CD4-positive, alpha-beta T cell treated with Interleukin-2 at 100 ng/mL for 4 hours (primary cell): ENCODE data around the gene WDR43.

Source experiments
- DNase-seq: peaks from one replicate; pipeline ENCODE4 v3.0.0-alpha.2; 2020; ENCODE audit warnings: low spot score

The WDR43 gene, protein sequence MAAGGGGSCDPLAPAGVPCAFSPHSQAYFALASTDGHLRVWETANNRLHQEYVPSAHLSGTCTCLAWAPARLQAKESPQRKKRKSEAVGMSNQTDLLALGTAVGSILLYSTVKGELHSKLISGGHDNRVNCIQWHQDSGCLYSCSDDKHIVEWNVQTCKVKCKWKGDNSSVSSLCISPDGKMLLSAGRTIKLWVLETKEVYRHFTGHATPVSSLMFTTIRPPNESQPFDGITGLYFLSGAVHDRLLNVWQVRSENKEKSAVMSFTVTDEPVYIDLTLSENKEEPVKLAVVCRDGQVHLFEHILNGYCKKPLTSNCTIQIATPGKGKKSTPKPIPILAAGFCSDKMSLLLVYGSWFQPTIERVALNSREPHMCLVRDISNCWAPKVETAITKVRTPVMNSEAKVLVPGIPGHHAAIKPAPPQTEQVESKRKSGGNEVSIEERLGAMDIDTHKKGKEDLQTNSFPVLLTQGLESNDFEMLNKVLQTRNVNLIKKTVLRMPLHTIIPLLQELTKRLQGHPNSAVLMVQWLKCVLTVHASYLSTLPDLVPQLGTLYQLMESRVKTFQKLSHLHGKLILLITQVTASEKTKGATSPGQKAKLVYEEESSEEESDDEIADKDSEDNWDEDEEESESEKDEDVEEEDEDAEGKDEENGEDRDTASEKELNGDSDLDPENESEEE

DNA sequence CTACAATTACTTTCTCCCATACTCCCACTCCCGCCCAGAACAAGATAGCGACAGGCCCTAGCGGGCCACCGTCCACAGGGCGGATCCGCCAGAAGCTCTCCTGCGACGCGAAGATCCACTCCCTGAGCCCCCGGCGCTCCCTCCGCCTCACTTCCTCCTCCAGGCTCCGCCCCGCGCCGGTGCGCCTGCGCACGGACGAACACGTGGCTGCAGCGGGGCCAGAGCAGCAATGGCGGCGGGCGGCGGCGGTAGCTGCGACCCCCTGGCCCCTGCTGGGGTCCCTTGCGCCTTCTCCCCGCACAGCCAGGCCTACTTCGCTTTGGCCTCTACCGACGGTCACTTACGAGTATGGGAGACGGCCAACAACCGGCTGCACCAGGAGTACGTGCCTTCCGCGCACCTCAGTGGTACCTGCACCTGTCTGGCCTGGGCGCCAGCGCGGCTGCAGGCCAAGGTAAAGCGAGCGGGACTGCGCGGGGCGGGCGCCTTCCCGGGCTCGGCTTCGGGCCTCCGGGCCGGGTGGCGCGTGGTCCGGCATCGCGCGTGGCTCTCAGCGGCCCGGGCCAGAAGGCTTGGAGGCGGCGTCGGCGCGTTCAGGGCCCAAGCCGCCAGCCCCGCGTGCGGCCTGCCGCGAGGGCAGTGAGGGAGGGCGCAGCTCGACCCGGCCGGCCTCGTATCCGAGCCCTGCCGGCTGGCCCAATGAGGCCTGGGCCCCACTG lies at the start of gene WDR43:
TSS of gene WDR43 (plus strand) at position 198 of the 719 bp plus-strand sequence. CDS start at position 230, 32 bp downstream.
- DNase-seq = peak; percentile 98

DNA sequence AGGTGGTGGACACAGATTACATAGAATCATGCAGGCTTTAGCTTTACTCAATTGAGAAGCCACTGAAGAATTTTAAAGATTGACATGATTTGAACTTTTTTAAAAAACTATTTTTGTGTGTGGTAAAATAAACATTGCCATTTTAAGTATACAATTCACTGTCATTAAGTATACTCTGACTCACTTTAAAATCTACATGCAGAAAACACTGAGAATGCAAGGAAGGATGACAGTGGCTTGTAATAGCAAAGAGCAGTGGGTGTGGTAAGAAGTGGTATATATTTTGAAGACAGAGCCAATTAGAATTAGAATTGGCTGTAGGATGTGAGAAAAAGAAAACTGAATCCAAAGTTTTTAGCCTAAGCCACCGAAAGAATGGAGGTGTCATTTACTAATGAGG lies 39.3 kb upstream of the WDR43 start:
- DNase-seq = no peak

DNA sequence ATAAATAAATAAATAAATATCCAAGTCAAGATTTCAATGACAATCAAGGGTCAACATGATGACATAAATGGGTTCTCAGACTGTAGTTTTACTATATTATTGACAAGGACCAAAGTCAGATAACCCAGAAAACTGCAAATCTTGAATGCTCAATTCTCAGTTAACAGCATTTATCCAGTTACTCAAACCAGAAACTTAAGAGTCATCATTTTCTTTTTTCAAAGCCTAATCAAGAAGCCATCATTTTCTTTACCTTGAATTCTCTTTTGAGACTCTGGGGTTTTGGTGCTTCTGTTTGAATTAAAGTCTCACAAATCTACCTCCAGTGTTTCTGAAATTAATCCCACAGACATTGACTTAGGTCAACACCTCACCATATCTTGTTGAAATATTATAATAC lies 38.5 kb upstream of the WDR43 start:
- no peak for DNase-seq

DNA sequence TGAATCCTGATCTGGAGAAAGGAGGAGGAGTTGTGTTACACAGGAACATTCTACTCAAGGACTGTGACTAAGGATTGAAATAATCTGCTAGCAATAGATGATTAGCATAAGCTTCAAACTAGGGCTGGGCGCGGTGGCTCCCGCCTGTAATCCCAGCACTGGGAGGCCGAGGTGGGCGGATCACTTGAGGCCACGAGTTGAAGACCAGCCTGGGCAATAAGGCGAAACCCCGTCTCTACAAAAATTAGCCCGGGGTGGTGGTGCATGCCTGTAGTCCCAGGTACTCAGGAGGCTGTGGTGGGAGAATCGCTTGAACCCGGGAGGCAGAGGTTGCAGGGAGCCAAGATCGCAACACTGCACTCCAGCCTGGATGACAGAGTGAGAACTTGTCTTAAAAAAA lies 25.9 kb upstream of the WDR43 start:
- DNase-seq = no peak

DNA sequence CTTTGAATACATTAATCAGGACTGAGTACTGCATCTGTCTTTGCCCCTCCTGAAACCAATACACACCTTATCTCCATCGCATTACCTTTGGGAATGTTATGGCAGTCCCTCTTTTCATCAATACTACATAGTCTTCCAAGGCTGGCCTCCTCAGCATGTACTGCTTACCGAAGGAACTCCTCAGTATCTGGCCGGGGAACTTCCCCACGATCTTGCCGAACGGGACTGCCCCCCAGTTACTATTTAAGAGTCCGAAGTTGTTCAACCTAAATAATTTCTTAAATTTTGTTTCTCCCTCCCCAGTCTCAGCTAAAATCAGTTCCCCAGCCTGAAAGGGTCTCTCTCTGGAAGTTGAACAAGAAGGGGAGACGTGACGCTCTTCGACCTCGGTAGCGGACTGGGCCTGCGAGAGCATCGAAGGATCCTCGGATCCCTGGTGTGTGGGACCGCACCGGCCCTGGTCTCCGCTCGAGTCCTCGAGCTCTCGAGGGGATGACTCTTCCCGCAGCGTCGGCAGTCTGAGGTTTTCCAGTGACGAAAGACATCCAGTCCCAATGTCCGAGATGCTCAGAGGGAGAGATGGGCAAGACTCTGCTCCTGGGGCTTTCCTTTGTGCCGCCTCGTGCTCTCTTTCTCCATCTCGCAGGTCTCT lies 24.8 kb upstream of the WDR43 start:
- DNase-seq = no peak

DNA sequence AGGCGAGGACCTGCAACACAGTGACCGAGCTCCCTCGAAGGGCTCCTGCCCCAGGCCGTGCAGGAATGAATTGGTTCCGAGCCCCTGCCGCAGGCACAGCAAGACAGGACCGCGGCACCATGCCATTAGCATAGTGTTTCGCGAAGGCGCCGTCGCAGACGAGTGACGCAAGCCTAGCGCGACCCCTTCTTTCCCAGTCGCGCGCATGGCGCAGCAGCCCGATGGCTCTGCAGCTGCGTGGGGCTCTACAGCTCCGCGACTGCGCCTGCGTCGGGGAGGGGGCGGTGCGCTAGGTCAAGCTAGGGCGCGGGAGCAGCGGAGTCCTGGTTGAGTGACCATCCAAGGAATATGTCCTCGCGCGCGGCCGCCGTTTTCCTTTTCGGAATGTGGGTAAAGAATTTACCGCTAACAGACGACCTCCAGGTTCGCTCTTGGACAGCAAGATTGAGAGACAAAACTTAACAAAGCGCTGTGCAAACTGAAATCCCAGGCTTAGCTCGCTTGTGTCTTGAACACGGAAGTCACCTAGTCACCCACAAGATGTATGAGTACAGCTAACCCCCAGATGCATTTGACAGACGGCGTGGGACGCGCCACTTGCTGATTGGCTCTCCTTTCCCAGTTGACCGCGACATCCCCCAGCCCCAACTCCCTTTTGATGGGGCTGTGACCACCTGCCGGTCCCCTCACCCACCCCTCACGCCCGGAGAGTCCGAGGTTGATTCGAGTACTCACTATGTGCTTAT lies 24.1 kb upstream of the WDR43 start, which contains the start of gene TRMT61B:
TSS of gene TRMT61B (minus strand) at position 164 of the 746 bp plus-strand sequence. CDS start at position 132, 32 bp downstream.
- DNase-seq = peak; percentile 96

GRCh38 chr2:28871620-28872019 lies 22.8 kb upstream of the WDR43 start:
- no peak for DNase-seq

- no peak for DNase-seq
Measured at GRCh38 chr2:28880193-28880592, 14.3 kb upstream of the WDR43 start.

DNA sequence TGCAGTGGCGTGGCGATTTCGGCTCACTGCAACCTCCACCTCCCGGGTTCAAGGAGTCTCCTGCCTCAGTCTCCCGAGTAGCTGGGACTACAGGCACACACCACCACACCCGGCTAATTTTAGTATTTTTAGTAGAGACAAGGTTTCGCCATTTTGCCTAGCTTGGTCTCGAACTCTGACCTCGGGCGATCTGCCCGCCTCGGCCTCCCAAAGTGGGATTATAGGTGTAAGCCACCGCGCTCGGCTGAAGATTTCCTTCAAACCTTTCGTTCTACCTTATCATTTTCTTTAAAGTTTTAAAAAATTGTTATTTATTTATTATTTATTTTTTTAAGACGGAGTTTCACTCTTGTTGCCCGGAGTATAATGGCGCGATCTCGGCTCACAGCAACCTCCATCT lies 979 bp upstream of the WDR43 start:
- DNase-seq = no peak

DNA sequence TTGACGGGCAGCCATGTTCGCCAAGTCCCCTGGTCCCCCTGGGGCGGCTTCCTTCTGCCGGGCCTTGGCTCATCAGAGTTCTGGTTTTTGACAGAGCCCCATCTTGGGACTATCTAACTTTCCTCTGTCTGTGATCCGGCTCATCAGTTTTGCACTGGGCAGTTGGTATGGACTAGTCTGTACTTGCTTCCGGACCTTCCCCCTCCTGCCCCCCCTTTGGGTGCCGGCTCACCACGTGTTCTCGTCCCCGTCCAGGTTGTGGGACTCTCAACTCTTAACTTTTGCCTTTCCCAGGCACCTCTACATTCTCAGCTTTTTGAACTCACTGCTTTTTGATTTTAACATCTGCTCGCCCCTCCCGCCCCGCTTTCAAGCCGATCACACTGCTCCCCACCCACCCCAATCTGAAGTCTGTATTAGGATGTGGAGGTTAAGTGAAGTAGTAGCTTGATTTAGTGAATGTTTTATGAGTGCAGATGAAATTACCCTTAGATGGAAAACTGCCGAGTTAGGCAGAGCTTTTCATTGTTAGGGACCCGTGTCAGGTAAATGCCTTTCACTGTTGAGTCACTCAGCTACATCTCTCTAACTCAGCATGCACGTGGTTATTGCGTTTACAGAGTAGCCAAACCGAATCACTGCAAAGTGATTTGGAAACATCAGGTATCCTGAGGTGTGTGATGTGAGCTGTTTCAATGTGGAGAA lies 874 bp downstream of the WDR43 start:
- peak; percentile 38 for DNase-seq

DNA sequence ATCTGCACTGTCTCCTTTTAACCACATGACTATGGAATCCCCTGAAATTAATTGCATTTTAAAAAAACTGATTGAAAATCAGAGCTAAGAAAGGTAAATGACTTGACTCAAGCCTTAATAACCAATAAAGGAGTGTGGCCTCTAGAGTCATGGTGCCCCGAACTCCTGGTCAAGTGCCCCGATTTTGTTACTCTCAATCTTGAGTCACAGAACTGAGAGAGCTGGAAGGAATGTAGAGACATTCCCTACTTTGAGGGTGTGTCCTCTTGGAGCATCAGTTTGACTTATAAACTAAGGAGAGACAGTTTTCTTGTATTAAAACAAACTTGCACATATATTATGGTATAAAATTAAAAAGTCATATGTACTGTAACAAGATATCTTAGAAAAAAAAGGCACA lies 2.4 kb downstream of the WDR43 start:
- DNase-seq = no peak

- DNase-seq = no peak
Measured at GRCh38 chr2:28898048-28898447, 3.6 kb downstream of the WDR43 start.

GRCh38 chr2:28901202-28901601 lies 6.7 kb downstream of the WDR43 start:
- no peak for DNase-seq

DNA sequence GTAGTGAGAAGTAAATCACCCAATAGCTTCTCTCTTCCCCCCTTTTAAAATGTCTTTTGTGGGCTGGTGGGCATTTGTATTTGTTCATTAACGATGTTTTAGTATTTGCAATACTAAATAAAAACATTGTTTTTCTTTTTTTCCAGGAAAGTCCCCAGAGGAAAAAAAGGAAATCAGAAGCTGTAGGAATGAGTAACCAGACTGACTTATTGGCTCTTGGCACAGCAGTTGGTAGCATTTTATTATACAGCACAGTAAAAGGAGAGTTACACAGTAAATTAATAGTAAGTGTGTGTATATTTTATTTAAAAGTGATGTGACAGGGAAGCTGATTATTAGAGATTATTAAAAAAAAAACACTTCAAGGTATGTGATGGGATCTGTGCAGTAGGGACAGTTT lies 7.4 kb downstream of the WDR43 start:
- DNase-seq = no peak

GRCh38 chr2:28902584-28902983 lies 8.1 kb downstream of the WDR43 start:
- DNase-seq = no peak

DNA sequence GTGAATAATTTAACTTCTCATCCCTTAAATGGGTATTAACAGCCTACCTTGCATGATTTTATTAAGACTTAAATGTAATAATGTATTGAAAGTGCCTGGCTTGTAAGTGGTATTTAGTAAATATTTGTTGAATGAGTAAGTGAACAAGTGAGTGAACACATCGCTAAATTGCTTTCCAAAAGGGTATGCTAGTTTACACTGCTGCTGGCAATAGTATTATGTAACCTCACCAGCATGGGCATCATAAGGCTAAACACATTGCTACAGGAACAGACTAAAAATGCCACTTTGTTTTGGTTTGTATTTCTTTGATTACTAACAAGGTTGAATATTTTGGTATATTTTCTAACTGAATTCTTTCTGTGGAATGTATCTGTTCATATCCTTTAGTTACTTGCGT lies 9.8 kb downstream of the WDR43 start:
- DNase-seq = no peak

DNA sequence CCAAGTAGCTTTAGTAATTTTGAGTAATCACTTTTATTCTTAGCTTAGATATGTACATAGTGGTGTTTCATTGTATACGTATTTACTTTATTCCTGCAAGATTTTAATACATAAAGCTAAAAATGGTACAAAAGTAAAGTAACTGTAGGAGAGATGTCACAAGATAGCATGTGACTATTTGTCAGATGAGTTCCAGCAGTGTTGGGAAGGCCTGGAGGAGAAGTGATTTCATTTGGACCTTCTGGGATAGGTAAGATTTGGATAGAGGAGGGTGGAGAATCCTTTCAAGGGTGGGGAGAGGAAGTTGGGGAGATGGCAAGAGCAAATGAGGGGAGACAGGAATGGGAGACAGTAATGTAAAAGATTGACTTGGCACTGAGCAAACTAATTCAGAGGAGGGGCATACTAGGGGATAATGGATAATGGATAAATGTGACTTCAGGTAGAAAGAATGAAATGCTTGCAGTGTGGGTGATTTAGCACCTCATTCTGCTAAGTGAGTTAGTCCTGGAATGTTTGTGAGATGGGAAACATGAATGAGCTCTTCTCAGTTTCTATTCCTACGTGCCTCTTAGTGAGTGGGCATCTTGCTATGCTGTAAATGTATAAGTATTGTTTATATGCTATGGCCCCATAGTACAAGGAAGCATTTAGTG lies 10.5 kb downstream of the WDR43 start:
- DNase-seq = no peak

DNA sequence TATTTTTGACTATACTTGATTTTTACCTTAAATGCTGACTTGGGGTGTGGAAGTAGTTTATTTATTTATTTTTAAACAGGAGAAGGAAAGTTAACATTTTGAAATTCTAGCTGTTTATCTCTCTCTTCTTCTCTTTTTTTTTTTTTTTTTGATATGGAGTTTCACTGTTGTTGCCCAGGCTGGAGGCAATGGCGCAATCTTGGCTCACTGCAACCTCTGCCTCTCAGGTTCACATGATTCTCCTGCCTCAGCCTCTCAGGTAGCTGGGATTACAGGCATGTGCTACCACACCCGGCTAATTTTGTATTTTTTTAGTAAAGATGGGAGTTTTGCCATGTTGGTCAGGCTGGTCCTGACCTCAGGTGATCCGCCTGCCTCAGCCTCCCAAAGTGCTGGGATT lies 11.1 kb downstream of the WDR43 start:
- DNase-seq = no peak

DNA sequence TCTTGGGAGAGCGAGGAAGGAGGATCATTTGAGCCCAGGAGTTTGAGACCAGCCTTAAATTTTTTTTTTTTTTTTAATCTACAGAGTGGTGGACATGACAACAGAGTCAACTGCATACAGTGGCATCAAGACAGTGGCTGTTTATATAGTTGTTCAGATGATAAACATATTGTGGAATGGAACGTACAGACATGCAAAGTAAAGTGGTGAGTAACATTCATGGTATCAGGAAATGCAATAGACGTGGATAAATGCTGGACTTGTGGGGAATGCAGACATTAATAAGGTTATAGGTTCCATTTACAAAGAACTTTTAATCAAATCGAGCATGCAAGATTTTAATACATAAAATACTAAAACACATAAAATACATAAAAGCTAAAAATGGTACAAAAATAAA lies 11.9 kb downstream of the WDR43 start:
- DNase-seq = no peak

GRCh38 chr2:28906821-28907220 lies 12.4 kb downstream of the WDR43 start:
- no peak for DNase-seq
